GM21529 (cell line): Measurements from ENCODE around the gene GRM3.

ENCODE experiments used
- ATAC-seq: cut with Tn5 transposase; IDR thresholded peaks from one replicate; pipeline ENCODE4 v1.9.1; 2021; ENCODE audit not compliant: unreplicated experiment

Gene GRM3

GRCh38 chr7:86689363-86689762 is 45.7 kb downstream of the GRM3 start:
- no peak for ATAC-seq

- no peak for ATAC-seq
Measured at GRCh38 chr7:86692755-86693154, 49.0 kb downstream of the GRM3 start.

GRCh38 chr7:86706406-86706805 is 62.7 kb downstream of the GRM3 start:
- no peak for ATAC-seq

- no peak for ATAC-seq
Measured at GRCh38 chr7:86708031-86708680, 64.4 kb downstream of the GRM3 start.

- ATAC-seq: no peak
Measured at GRCh38 chr7:86720306-86720705, 76.6 kb downstream of the GRM3 start.

- no peak for ATAC-seq
Measured at GRCh38 chr7:86733783-86734182, 90.1 kb downstream of the GRM3 start.

GRCh38 chr7:86745013-86745745 is 101.5 kb downstream of the GRM3 start:
- no peak for ATAC-seq

- ATAC-seq: no peak
Measured at GRCh38 chr7:86747698-86748097, 104.0 kb downstream of the GRM3 start.

GRCh38 chr7:86748201-86748600 is 104.5 kb downstream of the GRM3 start:
- no peak for ATAC-seq

- peak; percentile 66 for ATAC-seq
Measured at GRCh38 chr7:86748843-86749719, 105.4 kb downstream of the GRM3 start.

GRCh38 chr7:86749741-86750665 is 106.3 kb downstream of the GRM3 start:
- no peak for ATAC-seq

GRCh38 chr7:86760236-86760635 is 116.5 kb downstream of the GRM3 start:
- no peak for ATAC-seq

GRCh38 chr7:86762129-86762528 is 118.4 kb downstream of the GRM3 start:
- no peak for ATAC-seq

- ATAC-seq: no peak
Measured at GRCh38 chr7:86765931-86766330, 122.2 kb downstream of the GRM3 start.

GRCh38 chr7:86768394-86768793 is 124.7 kb downstream of the GRM3 start:
- ATAC-seq: peak; percentile 44

GRCh38 chr7:86768967-86769760 is 125.5 kb downstream of the GRM3 start:
- peak; percentile 88 for ATAC-seq

- ATAC-seq: peak; percentile 30
Measured at GRCh38 chr7:86773309-86773708, 129.6 kb downstream of the GRM3 start.

- ATAC-seq: no peak
Measured at GRCh38 chr7:86775203-86775602, 131.5 kb downstream of the GRM3 start.

GRCh38 chr7:86776136-86776535 is 132.4 kb downstream of the GRM3 start:
- no peak for ATAC-seq

GRCh38 chr7:86778271-86778670 is 134.6 kb downstream of the GRM3 start:
- no peak for ATAC-seq
